Vein endothelial cell (primary cell): ENCODE results near the gene KRTAP9-9. TPM values are rescaled to one million over a fixed set of nuclear protein-coding genes. Genes with fewer than 3 reads are reported as not detected.

Source experiments
- small RNA-seq: library from RNA; depleted of rRNA; stranded (forward); fragments of <200 nt; gene quantifications from one replicate; pipeline ENCODE3, GENCODE V24; 2012
- total RNA-seq: library from RNA; depleted of rRNA; stranded (reverse); fragments of >200 nt; gene quantifications from 2 replicates; pipeline ENCODE4 v1.2.3, GENCODE V29; 2012

KRTAP9-9 gene
- not detected in 2 replicates for total RNA-seq

DNA sequence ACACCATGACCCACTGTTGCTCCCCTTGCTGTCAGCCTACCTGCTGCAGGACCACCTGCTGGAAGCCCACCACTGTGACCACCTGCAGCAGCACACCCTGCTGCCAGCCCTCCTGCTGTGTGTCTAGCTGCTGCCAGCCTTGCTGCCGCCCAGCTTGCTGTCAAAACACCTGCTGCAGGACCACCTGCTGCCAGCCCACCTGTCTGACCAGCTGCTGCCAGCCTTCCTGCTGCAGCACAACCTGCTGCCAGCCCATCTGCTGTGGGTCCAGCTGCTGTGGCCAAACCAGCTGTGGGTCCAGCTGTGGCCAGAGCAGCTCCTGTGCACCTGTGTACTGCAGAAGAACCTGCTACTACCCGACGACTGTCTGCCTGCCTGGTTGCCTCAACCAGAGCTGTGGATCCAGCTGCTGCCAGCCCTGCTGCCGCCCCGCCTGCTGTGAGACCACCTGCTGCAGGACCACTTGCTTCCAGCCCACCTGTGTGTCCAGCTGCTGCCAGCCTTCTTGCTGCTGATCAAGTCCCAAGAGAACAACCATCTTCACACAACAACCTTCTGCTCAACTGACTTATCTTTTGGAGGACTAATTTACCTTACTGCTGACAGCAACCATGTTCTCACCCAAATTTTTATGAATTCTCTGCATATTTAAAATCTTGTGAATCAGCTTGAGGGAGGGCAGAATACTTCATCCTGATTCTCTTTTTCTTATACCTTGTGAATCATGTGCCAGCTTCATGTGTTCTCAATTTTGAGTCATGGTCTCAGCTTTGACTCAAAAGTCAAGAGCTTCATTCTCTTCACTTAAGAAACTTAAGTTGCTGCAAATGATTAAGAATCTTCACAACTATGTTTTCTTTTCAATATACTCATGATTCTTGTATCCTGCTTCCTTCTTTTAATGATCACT is at the start of gene KRTAP9-9:
KRTAP9-9 (plus strand) TSS at position 4 of the 910 bp plus-strand sequence.

DNA sequence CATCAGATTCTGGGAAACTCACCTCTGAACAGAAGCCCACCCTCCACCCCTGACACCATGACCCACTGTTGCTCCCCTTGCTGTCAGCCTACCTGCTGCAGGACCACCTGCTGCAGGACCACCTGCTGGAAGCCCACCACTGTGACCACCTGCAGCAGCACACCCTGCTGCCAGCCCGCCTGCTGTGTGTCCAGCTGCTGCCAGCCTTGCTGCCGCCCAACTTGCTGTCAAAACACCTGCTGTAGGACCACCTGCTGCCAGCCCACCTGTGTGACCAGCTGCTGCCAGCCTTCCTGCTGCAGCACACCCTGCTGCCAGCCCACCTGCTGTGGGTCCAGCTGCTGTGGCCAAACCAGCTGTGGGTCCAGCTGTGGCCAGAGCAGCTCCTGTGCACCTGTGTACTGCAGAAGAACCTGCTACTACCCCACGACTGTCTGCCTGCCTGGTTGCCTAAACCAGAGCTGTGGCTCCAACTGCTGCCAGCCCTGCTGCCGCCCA is 28.5 kb upstream of the KRTAP9-9 start, which contains the start of gene KRTAP9-2:
KRTAP9-2 (plus strand) TSS at position 51 of the 498 bp plus-strand sequence; CDS start at position 58, 7 bp downstream.

DNA sequence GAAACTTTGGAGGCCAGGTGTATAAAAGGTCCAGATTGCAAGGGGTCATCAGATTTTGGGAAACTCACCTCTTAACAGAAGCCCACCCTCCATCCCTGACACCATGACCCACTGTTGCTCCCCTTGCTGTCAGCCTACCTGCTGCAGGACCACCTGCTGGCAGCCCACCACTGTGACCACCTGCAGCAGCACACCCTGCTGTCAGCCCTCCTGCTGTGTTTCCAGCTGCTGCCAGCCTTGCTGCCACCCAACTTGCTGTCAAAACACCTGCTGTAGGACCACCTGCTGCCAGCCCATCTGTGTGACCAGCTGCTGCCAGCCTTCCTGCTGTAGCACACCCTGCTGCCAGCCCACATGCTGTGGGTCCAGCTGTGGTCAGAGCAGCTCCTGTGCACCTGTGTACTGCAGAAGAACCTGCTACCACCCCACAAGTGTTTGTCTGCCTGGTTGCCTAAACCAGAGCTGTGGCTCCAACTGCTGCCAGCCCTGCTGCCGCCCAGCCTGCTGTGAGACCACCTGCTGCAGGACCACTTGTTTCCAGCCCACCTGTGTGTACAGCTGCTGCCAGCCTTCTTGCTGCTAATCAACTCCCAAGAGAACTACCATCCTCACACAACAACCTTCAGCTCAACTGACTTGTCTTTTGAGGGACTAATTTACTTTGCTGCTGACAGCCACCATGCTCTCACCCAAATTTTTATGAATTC is 22.6 kb upstream of the KRTAP9-9 start, which contains the start of gene KRTAP9-3:
KRTAP9-3 (plus strand) TSS at position 51 of the 707 bp plus-strand sequence; CDS start at position 104, 53 bp downstream.

DNA sequence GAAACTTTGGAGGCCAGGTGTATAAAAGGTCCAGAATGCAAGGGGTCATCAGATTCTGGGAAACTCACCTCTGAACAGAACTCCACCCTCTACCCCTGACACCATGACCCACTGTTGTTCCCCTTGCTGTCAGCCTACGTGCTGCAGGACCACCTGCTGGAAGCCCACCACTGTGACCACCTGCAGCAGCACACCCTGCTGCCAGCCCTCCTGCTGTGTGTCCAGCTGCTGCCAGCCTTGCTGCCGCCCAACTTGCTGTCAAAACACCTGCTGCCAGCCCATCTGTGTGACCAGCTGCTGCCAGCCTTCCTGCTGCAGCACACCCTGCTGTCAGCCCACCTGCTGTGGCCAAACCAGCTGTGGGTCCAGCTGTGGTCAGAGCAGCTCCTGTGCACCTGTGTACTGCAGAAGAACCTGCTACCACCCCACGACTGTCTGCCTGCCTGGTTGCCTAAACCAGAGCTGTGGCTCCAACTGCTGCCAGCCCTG is 17.2 kb upstream of the KRTAP9-9 start, which contains the start of gene KRTAP9-8:
KRTAP9-8 (plus strand) TSS at position 51 of the 489 bp plus-strand sequence; CDS start at position 104, 53 bp downstream.

DNA sequence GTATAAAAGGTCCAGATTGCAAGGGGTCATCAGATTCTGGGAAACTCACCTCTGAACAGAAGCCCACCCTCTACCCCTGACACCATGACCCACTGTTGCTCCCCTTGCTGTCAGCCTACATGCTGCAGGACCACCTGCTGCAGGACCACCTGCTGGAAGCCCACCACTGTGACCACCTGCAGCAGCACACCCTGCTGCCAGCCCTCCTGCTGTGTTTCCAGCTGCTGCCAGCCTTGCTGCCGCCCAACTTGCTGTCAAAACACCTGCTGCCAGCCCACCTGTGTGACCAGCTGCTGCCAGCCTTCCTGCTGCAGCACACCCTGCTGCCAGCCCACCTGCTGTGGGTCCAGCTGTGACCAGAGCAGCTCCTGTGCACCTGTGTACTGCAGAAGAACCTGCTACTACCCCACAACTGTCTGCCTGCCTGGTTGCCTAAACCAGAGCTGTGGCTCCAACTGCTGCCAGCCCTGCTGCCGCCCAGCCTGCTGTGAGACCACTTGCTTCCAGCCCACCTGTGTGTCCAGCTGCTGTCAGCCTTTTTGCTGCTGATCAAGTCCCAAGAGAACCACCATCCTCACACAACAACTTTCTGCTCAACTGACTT is 5.4 kb upstream of the KRTAP9-9 start, which contains the start of gene KRTAP9-4:
KRTAP9-4 (plus strand) TSS at position 51 of the 604 bp plus-strand sequence; CDS start at position 85, 34 bp downstream.

DNA sequence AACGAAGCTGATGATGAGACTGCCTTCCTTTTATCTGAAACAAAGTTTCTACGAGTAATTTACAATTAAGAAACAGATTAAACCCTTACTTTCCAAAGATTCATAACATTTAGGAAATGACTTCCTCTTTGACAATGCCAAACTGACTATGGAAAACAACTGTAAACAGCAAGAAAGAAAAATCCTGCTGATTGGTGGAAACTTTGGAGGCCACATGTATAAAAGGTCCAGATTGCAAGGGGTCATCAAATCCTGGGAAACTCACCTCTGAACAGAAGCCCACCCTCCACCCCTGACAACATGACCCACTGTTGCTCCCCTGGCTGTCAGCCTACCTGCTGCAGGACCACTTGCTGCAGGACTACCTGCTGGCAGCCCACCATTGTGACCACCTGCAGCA is 9.9 kb downstream of the KRTAP9-9 start, which contains the start of gene KRTAP9-6:
KRTAP9-6 (plus strand) TSS at position 301 of the 400 bp plus-strand sequence; CDS start at position 301, 0 bp downstream.

DNA sequence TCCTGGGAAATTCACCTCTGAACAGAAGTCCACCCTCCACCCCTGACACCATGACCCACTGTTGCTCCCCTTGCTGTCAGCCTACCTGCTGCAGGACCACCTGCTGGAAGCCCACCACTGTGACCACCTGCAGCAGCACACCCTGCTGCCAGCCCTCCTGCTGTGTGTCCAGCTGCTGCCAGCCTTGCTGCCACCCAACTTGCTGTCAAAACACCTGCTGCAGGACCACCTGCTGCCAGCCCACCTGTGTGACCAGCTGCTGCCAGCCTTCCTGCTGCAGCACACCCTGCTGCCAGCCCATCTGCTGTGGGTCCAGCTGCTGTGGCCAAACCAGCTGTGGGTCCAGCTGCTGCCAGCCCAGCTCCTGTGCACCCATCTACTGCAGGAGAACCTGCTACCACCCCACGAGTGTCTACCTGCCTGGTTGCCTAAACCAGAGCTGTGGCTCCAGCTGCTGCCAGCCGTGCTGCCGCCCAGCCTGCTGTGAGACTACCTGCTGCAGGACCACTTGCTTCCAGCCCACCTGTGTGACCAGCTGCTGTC is 20.5 kb downstream of the KRTAP9-9 start, which contains the start of gene KRTAP9-7:
KRTAP9-7 (plus strand) TSS at position 51 of the 543 bp plus-strand sequence; CDS start at position 51, 0 bp downstream.

DNA sequence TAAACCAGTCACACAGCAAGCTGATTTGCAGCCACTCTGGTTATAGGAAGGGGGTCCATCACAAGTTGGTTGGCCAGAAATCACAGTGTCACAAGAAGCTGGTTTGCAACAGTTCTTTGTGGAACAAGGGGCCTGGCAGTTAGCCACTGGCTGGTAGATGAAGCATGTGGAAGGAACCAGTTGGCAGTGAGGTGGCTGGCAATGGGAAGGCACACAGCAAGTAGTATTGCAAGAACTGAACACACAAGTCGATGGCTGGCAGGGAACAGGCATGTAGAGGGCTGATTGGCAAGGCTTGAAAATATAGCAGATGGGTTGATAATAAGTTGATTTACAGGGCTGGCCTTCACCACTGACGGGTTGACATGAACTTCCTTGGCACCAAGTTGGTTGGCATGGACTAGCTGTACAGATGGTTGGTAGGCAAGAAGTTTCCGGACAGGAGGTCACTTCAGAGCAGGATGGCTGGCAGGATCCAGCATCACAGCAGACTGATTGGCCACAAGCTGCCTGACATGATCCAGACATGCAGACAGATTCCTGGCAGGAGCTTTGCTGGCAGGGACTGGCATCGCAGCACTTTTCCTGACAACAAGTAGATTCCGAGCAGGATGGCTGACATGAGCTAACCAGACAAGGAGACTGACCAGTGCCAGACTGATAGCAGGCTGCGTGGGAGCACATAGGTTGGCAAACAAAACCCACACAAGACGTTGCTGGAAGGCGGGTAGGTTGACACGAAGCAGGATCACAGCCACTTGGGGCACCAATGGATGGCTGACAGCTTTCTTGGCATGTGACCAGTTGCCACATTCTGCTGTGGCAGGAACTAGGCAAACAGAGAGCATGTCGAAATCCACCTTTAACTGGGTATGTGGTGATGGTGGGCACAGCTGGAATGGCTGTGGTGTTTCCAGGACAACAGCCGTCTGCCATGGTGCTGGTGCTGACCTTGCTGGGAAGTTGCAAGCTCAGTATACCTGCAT is 47.0 kb downstream of the KRTAP9-9 start, which contains the start of gene KRTAP29-1:
KRTAP29-1 (minus strand) TSS at position 936 of the 986 bp plus-strand sequence; CDS start at position 936, 0 bp downstream.

Small RNA genes within 50 kb of the gene (small RNA-seq; reads per million reads assigned to genes)
- gene KRTAP9-10P: not detected

Other genes with a start within 250 kb of the KRTAP9-9 start
- gene KRTAP3-1, start 246.3 kb upstream of the KRTAP9-9 start, total RNA-seq: not detected in 2 replicates
- gene KRTAP1-5, start 228.2 kb upstream of the KRTAP9-9 start, total RNA-seq: not detected in 2 replicates
- not detected in 2 replicates for gene KRTAP1-4, start 225.2 kb upstream of the KRTAP9-9 start, total RNA-seq
- not detected in 2 replicates for gene KRTAP1-3, start 220.5 kb upstream of the KRTAP9-9 start, total RNA-seq
- not detected in 2 replicates for gene KRTAP1-1, start 213.9 kb upstream of the KRTAP9-9 start, total RNA-seq
- gene KRTAP2-1, start 208.1 kb upstream of the KRTAP9-9 start, total RNA-seq: not detected in 2 replicates
- gene KRTAP2-2, start 200.2 kb upstream of the KRTAP9-9 start, total RNA-seq: not detected in 2 replicates
- gene KRTAP2-3, start 195.3 kb upstream of the KRTAP9-9 start, total RNA-seq: not detected in 2 replicates
- not detected in 2 replicates for gene KRTAP2-4, start 189.5 kb upstream of the KRTAP9-9 start, total RNA-seq
- gene KRTAP4-7, start 171.2 kb upstream of the KRTAP9-9 start, total RNA-seq: not detected in 2 replicates
- gene KRTAP4-8, start 157.2 kb upstream of the KRTAP9-9 start, total RNA-seq: not detected in 2 replicates
- gene KRTAP4-16, start 153.2 kb upstream of the KRTAP9-9 start, total RNA-seq: not detected in 2 replicates
- not detected in 2 replicates for gene KRTAP4-9, start 150.0 kb upstream of the KRTAP9-9 start, total RNA-seq
- not detected in 2 replicates for gene KRTAP4-11, start 137.0 kb upstream of the KRTAP9-9 start, total RNA-seq
- not detected in 2 replicates for gene KRTAP4-12, start 131.2 kb upstream of the KRTAP9-9 start, total RNA-seq
- gene KRTAP4-6, start 114.8 kb upstream of the KRTAP9-9 start, total RNA-seq: not detected in 2 replicates
- gene KRTAP4-5, start 105.6 kb upstream of the KRTAP9-9 start, total RNA-seq: not detected in 2 replicates
- gene KRTAP4-4, start 94.6 kb upstream of the KRTAP9-9 start, total RNA-seq: not detected in 2 replicates
- gene KRTAP4-3, start 87.2 kb upstream of the KRTAP9-9 start, total RNA-seq: not detected in 2 replicates
- not detected in 2 replicates for gene KRTAP4-2, start 77.2 kb upstream of the KRTAP9-9 start, total RNA-seq
- gene KRTAP4-1, start 70.5 kb upstream of the KRTAP9-9 start, total RNA-seq: not detected in 2 replicates
- gene KRTAP9-1, start 65.5 kb upstream of the KRTAP9-9 start, total RNA-seq: not detected in 2 replicates
- not detected in 2 replicates for gene KRTAP9-2, start 28.7 kb upstream of the KRTAP9-9 start, total RNA-seq
- not detected in 2 replicates for gene KRTAP9-3, start 22.9 kb upstream of the KRTAP9-9 start, total RNA-seq
- not detected in 2 replicates for gene KRTAP9-8, start 17.4 kb upstream of the KRTAP9-9 start, total RNA-seq
- gene KRTAP9-4, start 5.7 kb upstream of the KRTAP9-9 start, total RNA-seq: not detected in 2 replicates
- gene KRTAP9-6, start 10.0 kb downstream of the KRTAP9-9 start, total RNA-seq: not detected in 2 replicates
- not detected in 2 replicates for gene KRTAP9-7, start 20.3 kb downstream of the KRTAP9-9 start, total RNA-seq
- not detected in 2 replicates for gene KRTAP29-1, start 47.5 kb downstream of the KRTAP9-9 start, total RNA-seq
- not detected in 2 replicates for gene KRTAP16-1, start 53.9 kb downstream of the KRTAP9-9 start, total RNA-seq
- gene KRTAP17-1, start 60.3 kb downstream of the KRTAP9-9 start, total RNA-seq: not detected in 2 replicates
- not detected in 2 replicates for gene KRT33A, start 95.4 kb downstream of the KRTAP9-9 start, total RNA-seq
- not detected in 2 replicates for gene KRT33B, start 114.4 kb downstream of the KRTAP9-9 start, total RNA-seq
- gene KRT34, start 126.9 kb downstream of the KRTAP9-9 start, total RNA-seq: not detected in 2 replicates
- gene KRT31, start 142.2 kb downstream of the KRTAP9-9 start, total RNA-seq: not detected in 2 replicates
- gene KRT37, start 169.2 kb downstream of the KRTAP9-9 start, total RNA-seq: not detected in 2 replicates
- gene KRT38, start 185.6 kb downstream of the KRTAP9-9 start, total RNA-seq: not detected in 2 replicates
- not detected in 2 replicates for gene KRT32, start 212.0 kb downstream of the KRTAP9-9 start, total RNA-seq
- gene KRT35, start 225.8 kb downstream of the KRTAP9-9 start, total RNA-seq: not detected in 2 replicates
- not detected in 2 replicates for gene KRT36, start 234.5 kb downstream of the KRTAP9-9 start, total RNA-seq